Keratinocyte (primary cell): ENCODE data around the gene ITGB6. TPM values are rescaled to one million over a fixed set of nuclear protein-coding genes. Genes with fewer than 3 reads are reported as not detected.

Experiments
- DNase-seq: peaks from one replicate; pipeline ENCODE4 v3.0.0-alpha.2; 2011; ENCODE audit warnings: low read depth, missing footprints, low spot score
- FAIRE-seq: peaks from 2 replicates; lab custom pipeline; 2011; peaks lifted over from hg19 to GRCh38; lab: Jason Lieb, UNC
- H2AFZ ChIP-seq: 2 replicates; pipeline ENCODE4 v1.6.0; 2012; ENCODE audit warnings: low read length, control low read depth, inconsistent platforms; ENCODE audit not compliant: control insufficient read depth
- H3K27ac ChIP-seq: 2 replicates; pipeline ENCODE4 v1.5.1; 2011; ENCODE audit warnings: low read length; ENCODE audit not compliant: control insufficient read depth, insufficient read depth
- H3K27me3 ChIP-seq: 3 replicates; pipeline ENCODE4 v1.6.0; 2011; ENCODE audit warnings: low read length; ENCODE audit not compliant: control insufficient read depth, insufficient read depth; ENCODE audit errors: extremely low read depth
- H3K36me3 ChIP-seq, 2 experiments: 2 replicates in 1 of 2; 3 replicates in 1 of 2; pipeline ENCODE4 v1.5.1; 2011; ENCODE audit warnings: low read length in 2 of 2, mild to moderate bottlenecking in 1 of 2; ENCODE audit not compliant: control insufficient read depth in 2 of 2, insufficient read depth in 2 of 2; ENCODE audit errors: extremely low read depth in 1 of 2
- H3K4me1 ChIP-seq: 3 replicates; pipeline ENCODE4 v1.5.1; 2011; ENCODE audit warnings: low read length; ENCODE audit not compliant: control insufficient read depth, insufficient read depth; ENCODE audit errors: extremely low read depth
- H3K4me2 ChIP-seq: 3 replicates; pipeline ENCODE4 v1.6.0; 2011; ENCODE audit warnings: low read depth, low read length; ENCODE audit not compliant: control insufficient read depth, insufficient read depth; ENCODE audit errors: extremely low read depth
- H3K4me3 ChIP-seq, 3 experiments: fragments of 200-600 bp in 1 of 3; sonication (generic) in 1 of 3; 2 replicates in 2 of 3; 3 replicates in 1 of 3; pipeline ENCODE4 v1.5.1; 2011 to 2016; ENCODE audit warnings: low read length in 3 of 3, mild to moderate bottlenecking in 3 of 3, control low read depth in 2 of 3, inconsistent platforms in 1 of 3, low read depth in 1 of 3, mixed read lengths in 1 of 3, mixed run types in 1 of 3, moderate library complexity in 1 of 3; ENCODE audit not compliant: control insufficient read depth in 2 of 3, insufficient read depth in 2 of 3; ENCODE audit errors: extremely low read depth in 1 of 3
- H3K79me2 ChIP-seq: 2 replicates; pipeline ENCODE4 v1.6.0; 2012; ENCODE audit warnings: low read length; ENCODE audit not compliant: control insufficient read depth, insufficient read depth
- H3K9ac ChIP-seq: 3 replicates; pipeline ENCODE4 v1.6.0; 2011; ENCODE audit warnings: low read length; ENCODE audit not compliant: control insufficient read depth, insufficient read depth; ENCODE audit errors: extremely low read depth
- H3K9me1 ChIP-seq: 3 replicates; pipeline ENCODE4 v1.6.0; 2011; ENCODE audit warnings: low read length; ENCODE audit not compliant: control insufficient read depth, insufficient read depth; ENCODE audit errors: extremely low read depth
- H3K9me3 ChIP-seq: 2 replicates; pipeline ENCODE4 v1.5.1; 2012; ENCODE audit warnings: low read depth, low read length; ENCODE audit not compliant: control insufficient read depth
- H4K20me1 ChIP-seq: 3 replicates; pipeline ENCODE4 v1.6.0; 2011; ENCODE audit warnings: low read length; ENCODE audit not compliant: control insufficient read depth, insufficient read depth; ENCODE audit errors: extremely low read depth
- EZH2 ChIP-seq: IDR thresholded peaks from one replicate; pipeline ENCODE4 v1.6.1; 2012; ENCODE audit warnings: inconsistent platforms, mild to moderate bottlenecking, low read length, moderate library complexity
- dilution Hi-C: fragments of 300-500 bp; cut with MboI; formaldehyde crosslinking; loops from one replicate; pipeline ENCODE4 v1.7.0; 2020; ENCODE audit warnings: low sequenced_read_pairs; ENCODE audit not compliant: extremely low pct_ligation_motif_present
- polyA plus RNA-seq, 5 experiments: library from polyadenylated mRNA; depleted of rRNA in 3 of 5; stranded (reverse) in 3 of 5; stranded (forward) in 1 of 5; unstranded in 1 of 5; fragments of >200 nt; gene quantifications; 1 replicate in 1 of 5; 2 replicates in 3 of 5; 3 replicates in 1 of 5; pipeline versions ENCODE4 v1.2.1 to v1.2.3, GENCODE V29; 2011 to 2012; ENCODE audit warnings: missing spikeins in 2 of 5, low read depth in 1 of 5, low replicate concordance in 1 of 5
- TF ChIP-seq, protein P1 (sequence below), 3 experiments: IDR thresholded peaks in 1 of 3; conservative IDR thresholded peaks in 1 of 3; optimal IDR thresholded peaks in 1 of 3; 2 replicates in 2 of 3; 3 replicates in 1 of 3; pipeline versions ENCODE3 to v1.5.1; 2011; ENCODE audit warnings: low read length in 3 of 3, mild to moderate bottlenecking in 3 of 3, moderate library complexity in 2 of 3, control low read depth in 1 of 3, inconsistent platforms in 1 of 3; ENCODE audit not compliant: insufficient read depth in 2 of 3; ENCODE audit errors: extremely low read depth in 1 of 3

The ITGB6 gene
- polyA plus RNA-seq, 1 donor (not counting 4 experiments of a cell fraction or from before 2014, with no cell fraction given) = 183 TPM

GRCh38 chr2:160226367-160226766, 26.3 kb upstream of the ITGB6 start:
- H3K4me1 ChIP-seq = peaks cover 91% of the 10 kb centered on the region
- no peak for DNase-seq
- H3K4me2 ChIP-seq = peak overlapping the region; percentile 74

DNA sequence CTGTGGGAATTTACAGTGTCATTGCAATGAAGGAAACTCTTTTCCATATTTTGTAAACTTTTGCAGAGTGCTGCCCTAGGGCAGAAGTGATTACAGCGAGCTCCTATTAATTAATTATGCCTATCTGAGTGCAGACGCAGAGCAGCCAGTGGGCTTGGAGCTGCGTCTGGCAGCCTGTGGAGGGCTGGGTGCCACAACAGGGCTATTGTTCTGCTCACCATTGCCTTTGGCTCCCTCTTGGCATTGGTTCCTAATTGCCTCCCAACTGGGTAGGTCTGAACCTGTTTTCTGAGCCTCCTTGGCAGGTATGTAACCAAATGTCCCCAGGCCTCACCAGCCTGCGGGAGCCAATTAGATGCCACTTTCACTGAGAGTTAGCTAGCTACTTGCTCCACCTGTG, 25.6 kb upstream of the ITGB6 start:
- dilution Hi-C loops = no loop called here
- Histone ChIP-seq H3K4me1 (peaks cover 98% of the 10 kb centered on the region), H3K36me3 (no peaks in the 10 kb centered on the region), H2AFZ (no peak overlapping the region), H3K27me3 (no peaks in the 10 kb centered on the region), H3K9me1 (no peaks in the 10 kb centered on the region), H3K9me3 (no peaks in the 10 kb centered on the region), H3K79me2 (no peaks in the 10 kb centered on the region), H3K27ac (peak overlapping the region; percentile 95), H4K20me1 (no peaks in the 10 kb centered on the region), H3K9ac (peak overlapping the region; percentile 74), H3K4me3 (no peak overlapping the region), H3K4me2 (peak overlapping the region; percentile 74)
- FAIRE-seq (peak; percentile 80), DNase-seq (no peak)
- TF ChIP-seq EZH2 = no peak
- TF ChIP-seq, protein P1, sequence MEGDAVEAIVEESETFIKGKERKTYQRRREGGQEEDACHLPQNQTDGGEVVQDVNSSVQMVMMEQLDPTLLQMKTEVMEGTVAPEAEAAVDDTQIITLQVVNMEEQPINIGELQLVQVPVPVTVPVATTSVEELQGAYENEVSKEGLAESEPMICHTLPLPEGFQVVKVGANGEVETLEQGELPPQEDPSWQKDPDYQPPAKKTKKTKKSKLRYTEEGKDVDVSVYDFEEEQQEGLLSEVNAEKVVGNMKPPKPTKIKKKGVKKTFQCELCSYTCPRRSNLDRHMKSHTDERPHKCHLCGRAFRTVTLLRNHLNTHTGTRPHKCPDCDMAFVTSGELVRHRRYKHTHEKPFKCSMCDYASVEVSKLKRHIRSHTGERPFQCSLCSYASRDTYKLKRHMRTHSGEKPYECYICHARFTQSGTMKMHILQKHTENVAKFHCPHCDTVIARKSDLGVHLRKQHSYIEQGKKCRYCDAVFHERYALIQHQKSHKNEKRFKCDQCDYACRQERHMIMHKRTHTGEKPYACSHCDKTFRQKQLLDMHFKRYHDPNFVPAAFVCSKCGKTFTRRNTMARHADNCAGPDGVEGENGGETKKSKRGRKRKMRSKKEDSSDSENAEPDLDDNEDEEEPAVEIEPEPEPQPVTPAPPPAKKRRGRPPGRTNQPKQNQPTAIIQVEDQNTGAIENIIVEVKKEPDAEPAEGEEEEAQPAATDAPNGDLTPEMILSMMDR (optimal IDR thresholded peaks at IDR 0.05 in 1 of 3, IDR thresholded peaks at IDR 0.05 in 1 of 3, conservative IDR thresholded peaks at IDR 0.05 in 1 of 3; ENCODE audit: extremely low read depth in 1 of 3, insufficient read depth in 2 of 3, low read length in 3 of 3) = no peak

More at GRCh38 chr2:160226367-160226766, 26.3 kb upstream of the ITGB6 start:
- H3K27me3 ChIP-seq = no peaks in the 10 kb centered on the region
- peak overlapping the region; percentile 95 for H3K27ac ChIP-seq
- no peaks in the 10 kb centered on the region for H3K79me2 ChIP-seq
- dilution Hi-C loops = no loop called here
- no peaks in the 10 kb centered on the region for H3K9me3 ChIP-seq
- no peak for TF ChIP-seq EZH2
- TF ChIP-seq, protein P1 (optimal IDR thresholded peaks at IDR 0.05 in 1 of 3, IDR thresholded peaks at IDR 0.05 in 1 of 3, conservative IDR thresholded peaks at IDR 0.05 in 1 of 3; ENCODE audit: extremely low read depth in 1 of 3, insufficient read depth in 2 of 3, low read length in 3 of 3) = no peak
- no peaks in the 10 kb centered on the region for H4K20me1 ChIP-seq
- H3K9ac ChIP-seq = peak overlapping the region; percentile 74
- H3K4me3 ChIP-seq = no peak overlapping the region
- H2AFZ ChIP-seq = no peak overlapping the region
- H3K36me3 ChIP-seq = no peaks in the 10 kb centered on the region
- no peak for FAIRE-seq
- no peaks in the 10 kb centered on the region for H3K9me1 ChIP-seq
